ENCODE data around the gene PLEKHM1.
"Not testable (repeated sequence)": the region's sequence is repeated elsewhere in the genome, so short reads cannot be mapped to it uniquely, and the experiment has no call there.

DNA sequence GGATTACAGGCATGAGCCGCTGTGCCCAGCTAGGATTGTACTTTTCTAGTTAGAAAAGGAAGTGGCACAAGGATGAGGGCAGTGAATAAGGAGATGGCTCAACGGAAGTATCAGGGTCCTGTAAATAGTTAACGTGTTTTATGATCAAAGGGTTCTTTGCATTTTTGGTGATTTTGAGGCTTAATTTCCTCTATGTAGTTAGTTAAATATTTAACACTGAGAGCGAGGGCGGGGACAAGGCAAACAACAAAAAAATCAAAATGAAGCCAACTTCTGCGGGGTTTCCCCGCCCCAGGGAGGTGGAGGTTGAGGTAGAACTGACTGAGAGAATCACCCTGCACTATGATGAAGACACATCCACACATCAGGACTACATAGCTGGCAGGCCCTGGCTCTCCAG, 42.5 kb downstream of the PLEKHM1 start:
- not testable (repeated sequence) for TF ChIP-seq POLR2A (IDR thresholded peaks at IDR 0.05; ENCODE audit: low read length); GATA1 (IDR thresholded peaks at IDR 0.05; ENCODE audit: low read depth, low read length)
